Measurements from ENCODE around the gene MDM2. TPM values are rescaled to one million over a fixed set of nuclear protein-coding genes. Genes with fewer than 3 reads are reported as not detected.

MDM2 gene
- total RNA-seq, 3 donors from 2014 or later: 69.4 to 73.3 (median 71.8) TPM

GRCh38 chr12:68784015-68784414 lies 24.0 kb upstream of the MDM2 start:
- H3K4me1 ChIP-seq: no peaks in the 10 kb centered on the region
- H3K36me3 ChIP-seq: no peaks in the 10 kb centered on the region
- intact Hi-C loops (cut with DNase I; ENCODE audit: low total_unique reads): no loop called here
- no peak for DNase-seq (ENCODE audit: low spot score in 2 of 2)
- no peaks in the 10 kb centered on the region for H3K27me3 ChIP-seq
- no peak for TF ChIP-seq POLR2AphosphoS5 (IDR thresholded peaks at IDR 0.05)
- TF ChIP-seq CTCF (IDR thresholded peaks at IDR 0.05): no peak
- no peak for TF ChIP-seq POLR2A (IDR thresholded peaks at IDR 0.05)
- H3K4me3 ChIP-seq: no peak overlapping the region
- H3K27ac ChIP-seq: no peak overlapping the region
- H3K9me3 ChIP-seq: no peaks in the 10 kb centered on the region

DNA sequence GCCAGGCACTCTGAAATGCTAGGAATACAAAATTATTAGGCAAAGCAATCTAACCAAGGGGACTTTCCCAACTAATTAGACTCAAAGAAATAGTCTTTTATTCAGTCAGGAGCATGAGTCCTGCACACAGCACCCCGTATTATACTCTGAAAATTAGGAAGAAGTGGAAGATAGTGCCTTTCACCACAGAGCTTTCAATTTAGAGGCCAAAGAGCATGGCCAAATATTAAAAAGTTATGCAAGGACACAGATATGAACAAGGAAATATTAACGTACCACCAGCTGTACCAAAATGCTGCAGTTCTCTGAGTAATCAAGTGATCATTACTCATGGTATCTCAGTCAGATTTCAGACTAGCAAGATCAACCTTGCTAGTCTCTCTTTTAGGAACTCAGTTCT lies 22.6 kb upstream of the MDM2 start:
- DNase-seq (ENCODE audit: low spot score in 2 of 2): no peak
- Histone ChIP-seq H3K27me3 (no peaks in the 10 kb centered on the region), H3K4me3 (no peak overlapping the region), H3K36me3 (no peaks in the 10 kb centered on the region), H3K4me1 (no peaks in the 10 kb centered on the region), H3K27ac (no peak overlapping the region), H3K9me3 (no peaks in the 10 kb centered on the region)
- intact Hi-C loops (cut with DNase I; ENCODE audit: low total_unique reads): no loop called here
- TF ChIP-seq CTCF (IDR thresholded peaks at IDR 0.05) (no peak), POLR2AphosphoS5 (IDR thresholded peaks at IDR 0.05) (no peak)

GRCh38 chr12:68785823-68786222 lies 22.2 kb upstream of the MDM2 start:
- Histone ChIP-seq H3K4me3 (no peak overlapping the region), H3K27ac (no peak overlapping the region), H3K9me3 (no peaks in the 10 kb centered on the region), H3K36me3 (no peaks in the 10 kb centered on the region), H3K27me3 (no peaks in the 10 kb centered on the region), H3K4me1 (no peaks in the 10 kb centered on the region)
- DNase-seq (ENCODE audit: low spot score in 2 of 2): no peak
- intact Hi-C loops (cut with DNase I; ENCODE audit: low total_unique reads): no loop called here
- no peak for TF ChIP-seq POLR2AphosphoS5 (IDR thresholded peaks at IDR 0.05)
- TF ChIP-seq POLR2A (IDR thresholded peaks at IDR 0.05): no peak
- no peak for TF ChIP-seq CTCF (IDR thresholded peaks at IDR 0.05)

DNA sequence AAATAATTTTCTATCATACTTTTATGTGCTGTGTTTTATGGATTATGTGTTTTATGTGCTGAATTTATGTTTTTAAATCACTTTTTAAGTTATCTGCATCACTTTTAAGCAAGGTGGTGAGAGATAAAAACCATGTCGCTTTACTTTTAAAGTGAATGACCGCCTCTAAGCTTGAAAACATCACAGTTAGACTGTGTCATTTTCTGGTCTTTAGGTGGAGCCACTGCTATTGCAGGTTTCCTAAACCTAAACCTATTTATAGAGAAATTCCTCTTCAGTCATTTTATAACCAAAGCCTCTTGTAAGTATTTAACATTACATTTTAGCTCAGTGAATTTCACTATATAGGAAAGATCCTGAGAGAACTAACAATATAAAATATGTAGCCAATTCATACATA lies 21.0 kb upstream of the MDM2 start:
- no peaks in the 10 kb centered on the region for H3K27me3 ChIP-seq
- intact Hi-C loops (cut with DNase I; ENCODE audit: low total_unique reads): no loop called here
- no peak for DNase-seq (ENCODE audit: low spot score in 2 of 2)
- H3K27ac ChIP-seq: peak overlapping the region; percentile 10 to 70
- H3K9me3 ChIP-seq: no peaks in the 10 kb centered on the region
- H3K36me3 ChIP-seq: no peaks in the 10 kb centered on the region
- no peak overlapping the region for H3K4me3 ChIP-seq
- H3K4me1 ChIP-seq: no peaks in the 10 kb centered on the region
- no peak for TF ChIP-seq POLR2A (IDR thresholded peaks at IDR 0.05)
- no peak for TF ChIP-seq POLR2AphosphoS5 (IDR thresholded peaks at IDR 0.05)
- no peak for TF ChIP-seq CTCF (IDR thresholded peaks at IDR 0.05)

DNA sequence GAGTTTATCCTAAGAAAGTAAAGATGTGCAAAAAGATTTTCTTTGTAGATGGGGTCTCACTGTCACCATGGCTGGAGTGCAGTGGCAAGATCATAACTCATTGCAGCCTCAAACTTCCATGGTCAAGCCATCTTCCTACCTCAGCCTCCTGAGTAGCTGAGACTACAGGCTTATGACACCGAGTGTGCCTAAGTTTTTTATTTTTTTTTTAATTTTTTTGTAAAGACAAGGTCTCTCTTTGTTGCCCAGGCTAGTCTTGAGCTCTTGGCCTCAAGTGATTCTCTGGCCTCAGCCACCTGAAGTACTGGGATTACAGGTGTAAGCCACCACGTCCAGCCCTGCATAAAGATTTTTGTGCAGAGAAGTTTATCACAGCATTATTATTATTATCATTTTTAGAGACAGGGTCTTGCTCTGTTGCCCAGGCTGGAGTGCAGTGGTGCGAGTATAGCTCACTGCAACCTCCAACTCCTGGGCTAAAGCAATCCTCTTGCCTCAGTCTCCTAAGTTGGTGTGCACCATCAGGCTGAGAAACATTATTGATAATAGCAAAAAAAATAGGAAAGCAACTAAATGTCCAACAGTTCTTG lies 19.3 kb upstream of the MDM2 start:
- Histone ChIP-seq H3K36me3 (no peaks in the 10 kb centered on the region), H3K4me1 (no peaks in the 10 kb centered on the region), H3K9me3 (no peaks in the 10 kb centered on the region), H3K4me3 (no peak overlapping the region), H3K27ac (no peak overlapping the region), H3K27me3 (no peaks in the 10 kb centered on the region)
- DNase-seq (ENCODE audit: low spot score in 2 of 2): no peak
- TF ChIP-seq POLR2AphosphoS5 (IDR thresholded peaks at IDR 0.05) (no peak), CTCF (IDR thresholded peaks at IDR 0.05) (no peak), POLR2A (IDR thresholded peaks at IDR 0.05) (no peak)
- intact Hi-C loops (cut with DNase I; ENCODE audit: low total_unique reads): no loop called here

Measured in breast epithelium (tissue), 4 donors.